HG03039 (cell line): Measurements from ENCODE around the gene GAN.

Experiments used
- ATAC-seq: cut with Tn5 transposase; IDR thresholded peaks from one replicate; pipeline ENCODE4 v1.9.1; 2021; ENCODE audit warnings: mild to moderate bottlenecking, moderate library complexity; ENCODE audit not compliant: unreplicated experiment

GAN gene

GRCh38 chr16:81349608-81350305 lies 35.0 kb downstream of the GAN start:
- no peak for ATAC-seq

DNA sequence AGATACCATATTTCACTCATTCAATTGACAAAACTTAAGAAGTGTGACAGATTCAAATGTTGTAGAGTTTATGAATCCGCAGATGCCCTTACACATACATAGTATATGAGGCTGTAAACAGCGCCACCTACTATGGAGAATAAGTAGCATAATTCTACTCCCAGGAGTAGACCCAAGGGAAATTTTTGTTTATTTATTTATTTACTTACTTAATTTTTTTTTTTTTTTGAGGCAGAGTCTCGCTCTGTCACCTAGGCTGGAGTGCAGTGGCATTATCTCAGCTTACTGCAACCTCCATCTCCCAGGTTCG lies 35.5 kb downstream of the GAN start:
- ATAC-seq = no peak

DNA sequence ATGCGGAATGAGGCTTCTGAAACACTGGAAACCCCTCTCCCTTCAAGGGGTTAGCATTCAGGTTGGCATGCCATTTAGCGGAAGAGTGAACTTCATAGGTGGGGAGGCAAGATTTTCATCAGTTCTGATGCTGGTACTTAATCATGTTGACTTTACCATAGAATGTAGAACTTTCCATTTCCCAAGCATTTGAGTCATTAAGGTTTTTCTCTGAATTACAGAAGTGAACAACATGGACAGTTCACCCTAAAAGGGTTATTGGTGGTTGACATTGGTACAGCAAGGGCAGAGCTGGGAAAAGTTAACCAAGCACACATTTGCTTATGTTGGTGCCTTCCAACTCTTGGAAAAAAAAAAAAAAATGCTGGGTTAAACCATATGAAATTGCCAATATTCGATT lies 39.1 kb downstream of the GAN start:
- no peak for ATAC-seq

GRCh38 chr16:81357711-81358260 lies 43.0 kb downstream of the GAN start:
- no peak for ATAC-seq

DNA sequence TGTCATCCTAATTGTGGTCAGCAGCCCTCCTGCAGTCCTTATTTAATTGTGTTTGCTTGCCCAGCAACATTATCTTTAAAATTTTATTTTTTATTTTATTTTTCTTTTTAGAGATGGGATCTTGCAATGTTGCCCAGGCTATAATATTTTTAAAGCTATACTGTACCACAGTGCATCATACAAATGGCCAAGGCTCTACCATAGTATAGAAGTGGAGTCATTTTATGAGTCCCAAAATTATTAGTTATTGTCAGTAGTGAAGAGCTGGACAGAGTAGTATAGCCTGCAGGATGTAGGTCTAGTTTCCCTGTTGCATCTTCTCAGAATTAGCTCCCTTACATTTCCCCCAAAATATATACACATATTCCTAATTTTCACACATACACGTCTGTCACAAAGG lies 44.1 kb downstream of the GAN start:
- no peak for ATAC-seq

- ATAC-seq = no peak
Measured at GRCh38 chr16:81360135-81360534, 45.4 kb downstream of the GAN start.

DNA sequence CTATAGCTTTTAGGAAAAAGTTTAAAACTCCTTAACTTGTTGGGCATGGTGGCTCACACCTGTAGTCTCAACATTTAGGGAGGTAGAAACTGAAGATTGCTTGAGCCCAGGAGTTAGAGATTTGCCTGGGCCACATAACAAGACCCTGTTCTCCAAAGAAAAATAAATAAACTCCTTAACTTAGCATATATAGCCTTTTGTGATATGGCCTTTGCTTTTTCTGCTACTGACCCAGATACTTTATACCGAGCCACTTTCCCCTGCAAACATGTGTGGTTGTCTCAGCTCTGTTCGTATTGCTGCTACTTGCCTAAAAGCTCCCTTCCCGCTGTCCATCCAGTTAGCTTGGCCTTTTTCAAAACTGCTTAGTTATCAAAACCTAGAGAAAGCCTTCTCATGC lies 51.0 kb downstream of the GAN start:
- no peak for ATAC-seq

DNA sequence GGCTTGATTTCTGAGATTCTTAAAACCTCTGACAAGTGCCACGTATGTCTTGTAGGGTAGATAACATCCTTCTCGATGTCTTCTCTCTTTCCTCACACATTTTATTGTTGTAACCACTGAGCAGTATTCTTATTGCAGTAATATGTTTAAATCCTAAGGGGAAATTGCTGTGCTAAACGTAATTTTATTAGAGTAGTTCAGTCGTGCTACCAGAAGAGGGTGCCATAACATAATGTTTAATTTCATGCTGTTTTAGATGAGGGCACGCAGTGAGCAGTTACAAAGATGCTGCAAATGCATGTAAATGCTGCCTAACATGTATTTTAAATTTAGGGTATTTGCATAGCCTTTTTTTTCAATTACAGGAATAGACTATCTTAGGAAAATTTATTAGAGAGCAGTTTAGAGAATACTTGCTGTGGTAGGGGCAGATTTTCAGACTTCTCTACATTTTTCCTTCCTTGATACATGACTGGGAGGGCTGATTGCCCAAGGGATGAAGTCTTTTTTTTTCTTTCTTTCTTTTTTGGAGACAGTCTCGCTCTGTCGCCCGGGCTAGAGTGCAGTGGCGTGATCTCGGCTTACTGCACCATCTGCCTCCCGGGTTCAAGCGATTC lies 51.7 kb downstream of the GAN start:
- no peak for ATAC-seq

DNA sequence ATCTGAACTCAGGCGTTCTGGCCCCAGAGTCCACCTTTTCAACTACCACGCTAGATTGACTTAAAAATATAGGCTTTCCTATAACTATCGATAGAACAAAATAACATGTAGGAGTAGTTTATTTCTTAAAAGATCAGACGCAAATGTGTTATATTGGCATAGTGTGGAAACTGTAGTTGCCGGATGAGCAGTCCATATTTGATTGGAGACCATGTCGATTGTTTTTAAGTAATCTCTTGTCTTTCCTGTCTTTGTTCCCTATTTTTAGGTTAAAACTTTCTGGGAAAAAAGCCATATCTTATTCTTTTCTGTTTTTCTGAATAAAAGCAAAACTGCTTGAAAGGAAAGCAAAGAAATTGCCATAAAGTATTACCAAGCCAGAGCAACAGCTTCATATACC lies 53.1 kb downstream of the GAN start:
- ATAC-seq = no peak

DNA sequence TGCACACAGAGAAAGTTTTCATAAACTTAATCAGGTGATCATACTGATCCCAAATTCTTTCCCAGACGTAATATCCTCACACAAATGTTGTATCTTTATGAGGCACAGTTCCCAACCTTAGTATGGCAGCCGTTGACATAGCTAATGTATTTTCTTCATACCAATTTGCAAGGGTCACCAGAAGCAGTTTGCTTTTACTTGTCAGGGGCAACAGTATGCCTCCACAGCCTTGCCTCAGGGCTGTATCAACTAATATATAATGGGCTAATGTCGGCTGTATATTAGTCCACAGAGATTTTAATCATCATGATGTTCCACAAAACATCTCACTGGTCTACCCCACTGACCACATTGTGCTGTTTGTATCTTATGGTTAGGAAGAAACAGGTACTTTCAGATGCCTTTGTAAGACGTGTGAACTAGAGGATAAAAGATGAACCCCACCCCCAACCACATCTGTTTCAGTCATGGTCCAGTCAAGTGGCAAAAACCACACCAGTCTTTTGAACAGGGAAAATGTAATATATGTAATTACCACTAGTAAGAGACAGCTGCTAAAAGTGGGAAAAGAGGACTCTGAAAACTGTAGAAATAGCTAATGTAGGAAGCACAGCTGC lies 55.2 kb downstream of the GAN start:
- no peak for ATAC-seq

DNA sequence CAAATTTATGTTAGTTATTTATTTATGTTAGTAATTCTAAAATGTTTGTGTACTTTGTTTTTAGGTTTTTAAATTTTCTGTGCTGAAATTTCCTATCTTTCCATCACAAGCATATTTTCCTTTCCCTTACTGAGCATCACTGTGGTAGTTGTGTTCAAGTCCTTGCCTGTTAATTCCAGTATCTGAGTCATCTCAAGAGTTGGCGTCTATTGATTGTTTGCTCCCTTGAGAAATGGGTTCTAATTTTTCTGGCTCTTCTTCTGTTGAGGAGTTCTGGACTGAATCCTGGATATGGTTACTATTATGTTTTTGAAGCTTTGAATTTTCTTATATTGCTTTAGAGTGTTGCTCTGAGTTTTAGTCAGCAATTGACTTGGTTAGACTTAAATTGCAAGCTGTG lies 56.3 kb downstream of the GAN start:
- ATAC-seq = no peak

DNA sequence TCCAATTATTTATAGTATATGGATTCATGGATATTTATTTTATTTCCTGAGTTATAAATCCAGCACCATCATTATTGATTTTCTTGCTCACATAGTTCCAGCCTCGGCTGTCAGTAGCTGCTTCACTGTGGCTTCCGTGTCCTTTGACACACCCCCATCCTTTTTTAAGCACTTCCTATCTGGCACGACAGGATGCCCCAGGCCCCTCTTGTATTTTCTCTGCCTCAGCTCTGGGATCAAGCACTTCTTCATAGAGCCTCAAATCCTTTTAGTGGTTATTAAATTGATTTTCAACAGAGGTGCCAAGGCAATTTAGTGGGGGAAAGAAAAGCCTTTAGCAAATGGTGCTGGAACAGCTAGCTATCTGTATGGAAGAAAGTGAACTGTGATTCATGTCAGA lies 59.8 kb downstream of the GAN start:
- no peak for ATAC-seq

DNA sequence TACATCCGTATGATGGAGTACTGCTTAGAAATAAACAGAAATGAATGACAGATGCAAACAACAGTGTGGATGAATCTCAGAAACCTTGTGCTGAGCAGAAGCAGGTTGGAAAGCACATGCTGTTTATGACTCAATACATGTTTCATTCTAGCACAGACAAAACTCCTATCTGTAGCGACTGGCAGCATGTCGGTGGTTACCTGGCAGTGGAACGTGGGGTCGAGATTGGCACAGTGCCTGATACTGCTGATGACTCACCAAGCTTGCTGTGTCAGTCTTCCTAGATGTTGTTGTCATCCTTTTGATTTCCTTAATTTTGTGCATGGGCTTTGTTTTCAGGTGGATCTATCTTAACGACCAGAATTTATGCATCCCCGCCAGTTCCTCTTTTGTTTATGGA lies 62.1 kb downstream of the GAN start:
- no peak for ATAC-seq

- ATAC-seq = no peak
Measured at GRCh38 chr16:81378049-81378448, 63.3 kb downstream of the GAN start.

- ATAC-seq = no peak
Measured at GRCh38 chr16:81380932-81381331, 66.2 kb downstream of the GAN start.

DNA sequence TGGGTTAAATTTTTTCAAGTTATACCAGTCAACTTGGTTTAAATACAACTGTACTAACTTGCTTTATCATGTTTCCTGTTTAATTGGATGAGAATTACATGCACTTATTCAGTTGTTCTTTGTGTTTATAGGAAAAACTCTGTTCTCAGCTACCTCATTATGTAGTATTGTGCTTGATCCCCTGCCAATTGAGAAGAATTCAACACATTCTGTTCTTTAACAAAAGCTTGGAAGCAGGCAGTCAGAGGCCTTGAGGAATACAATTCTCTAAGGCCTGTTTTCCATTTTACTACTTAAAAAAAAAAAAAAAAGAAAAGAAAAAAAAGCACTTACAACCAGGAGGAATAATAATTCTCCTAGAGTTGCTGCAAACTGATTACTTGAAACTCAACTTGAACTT lies 69.2 kb downstream of the GAN start:
- no peak for ATAC-seq

GRCh38 chr16:81385031-81385756 lies 70.4 kb downstream of the GAN start:
- no peak for ATAC-seq

GRCh38 chr16:81388357-81388756 lies 73.6 kb downstream of the GAN start:
- no peak for ATAC-seq

- no peak for ATAC-seq
Measured at GRCh38 chr16:81390840-81391239, 76.1 kb downstream of the GAN start.

DNA sequence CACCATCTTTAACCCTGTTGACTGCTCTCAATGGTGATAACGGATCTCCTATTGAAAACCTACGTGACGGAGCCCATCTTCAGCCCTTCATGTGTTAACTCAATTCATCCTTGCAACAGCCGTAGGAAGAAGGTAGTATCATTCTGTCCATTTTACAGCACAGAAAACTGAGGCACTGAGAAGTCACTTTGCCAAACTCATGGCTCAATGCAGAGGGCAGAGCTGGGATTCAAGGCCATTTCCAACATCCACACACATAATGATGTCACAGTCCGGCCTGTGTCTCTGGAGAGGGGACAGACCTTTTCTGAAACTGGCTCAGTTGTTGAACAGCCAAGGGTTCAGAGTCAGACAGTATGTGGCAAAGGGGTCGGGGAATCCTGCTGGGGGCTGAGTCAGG lies 77.2 kb downstream of the GAN start:
- no peak for ATAC-seq

DNA sequence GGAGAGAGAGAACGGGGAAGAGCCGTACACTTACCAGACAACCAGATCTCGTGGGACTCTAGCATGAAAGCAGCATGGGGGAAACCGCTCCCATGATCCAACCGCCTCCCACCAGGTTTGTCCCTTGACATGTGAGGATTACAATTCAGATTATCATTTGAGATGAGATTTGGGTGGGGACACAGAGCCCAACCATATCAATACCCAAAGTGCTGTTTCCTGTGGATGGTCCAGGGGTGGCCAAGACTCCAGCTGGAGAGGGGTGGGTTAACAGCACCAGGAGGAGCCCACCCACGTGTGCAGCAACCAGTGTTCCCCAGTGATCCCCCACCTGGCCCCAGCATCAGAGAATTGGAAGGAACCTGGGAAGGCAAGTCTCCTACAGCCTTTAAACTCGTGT lies 79.7 kb downstream of the GAN start:
- ATAC-seq = no peak
